Liver (tissue), 3 donors: ENCODE measurements around the gene PDE9A.

Experiments
- ATF3 ChIP-seq: IDR thresholded peaks from 2 replicates; pipeline ENCODE4 v1.6.1; 2016; ENCODE audit warnings: antibody characterized with exemption
- CTCF ChIP-seq: fragments of 150-350 bp; IDR thresholded peaks from 2 replicates; pipeline ENCODE4 v1.5.1; 2017; ENCODE audit warnings: improper control_type of control experiment, low read depth, low read length; ENCODE audit not compliant: missing input control
- EGR1 ChIP-seq, 2 donors: IDR thresholded peaks; 2 replicates each; pipeline ENCODE4 v1.6.1; 2016 to 2018; ENCODE audit warnings: antibody characterized with exemption in 2 of 2, low read depth in 2 of 2
- FOXA1 ChIP-seq: IDR thresholded peaks from 2 replicates; pipeline ENCODE4 v1.6.1; 2016; ENCODE audit warnings: antibody characterized with exemption
- GABPA ChIP-seq, 2 donors: IDR thresholded peaks in 1 of 2; conservative IDR thresholded peaks in 1 of 2; 2 replicates each; pipeline ENCODE4 v1.6.1; 2016; ENCODE audit warnings: antibody characterized with exemption in 2 of 2, mild to moderate bottlenecking in 1 of 2, moderate library complexity in 1 of 2
- JUND ChIP-seq, 2 donors: IDR thresholded peaks; 2 replicates each; pipeline ENCODE4 v1.6.1; 2016; ENCODE audit warnings: antibody characterized with exemption in 2 of 2
- MAX ChIP-seq: IDR thresholded peaks from 2 replicates; pipeline ENCODE4 v1.6.1; 2016; ENCODE audit warnings: antibody characterized with exemption
- RAD21 ChIP-seq, 2 donors: IDR thresholded peaks; 2 replicates each; pipeline ENCODE4 v1.6.1; 2016; ENCODE audit warnings: antibody characterized with exemption in 2 of 2, mild to moderate bottlenecking in 2 of 2
- RXRA ChIP-seq, 2 donors: IDR thresholded peaks; 2 replicates each; pipeline ENCODE4 v1.6.1; 2017 to 2018; ENCODE audit warnings: antibody characterized with exemption in 2 of 2, mild to moderate bottlenecking in 1 of 2
- SP1 ChIP-seq: IDR thresholded peaks from 2 replicates; pipeline ENCODE4 v1.6.1; 2018; ENCODE audit warnings: antibody characterized with exemption, mild to moderate bottlenecking
- TAF1 ChIP-seq: conservative IDR thresholded peaks from 2 replicates; pipeline ENCODE4 v1.6.1; 2016; ENCODE audit warnings: antibody characterized with exemption, mild to moderate bottlenecking
- TF ChIP-seq, protein P1 (sequence below): IDR thresholded peaks from 2 replicates; pipeline ENCODE4 v1.6.1; 2016; ENCODE audit warnings: antibody characterized with exemption
- TF ChIP-seq, protein P2 (sequence below): IDR thresholded peaks from 2 replicates; pipeline ENCODE4 v1.6.1; 2016; ENCODE audit warnings: antibody characterized with exemption, mild to moderate bottlenecking
- donor health status: healthy.
- donor health status: healthy.

DNA sequence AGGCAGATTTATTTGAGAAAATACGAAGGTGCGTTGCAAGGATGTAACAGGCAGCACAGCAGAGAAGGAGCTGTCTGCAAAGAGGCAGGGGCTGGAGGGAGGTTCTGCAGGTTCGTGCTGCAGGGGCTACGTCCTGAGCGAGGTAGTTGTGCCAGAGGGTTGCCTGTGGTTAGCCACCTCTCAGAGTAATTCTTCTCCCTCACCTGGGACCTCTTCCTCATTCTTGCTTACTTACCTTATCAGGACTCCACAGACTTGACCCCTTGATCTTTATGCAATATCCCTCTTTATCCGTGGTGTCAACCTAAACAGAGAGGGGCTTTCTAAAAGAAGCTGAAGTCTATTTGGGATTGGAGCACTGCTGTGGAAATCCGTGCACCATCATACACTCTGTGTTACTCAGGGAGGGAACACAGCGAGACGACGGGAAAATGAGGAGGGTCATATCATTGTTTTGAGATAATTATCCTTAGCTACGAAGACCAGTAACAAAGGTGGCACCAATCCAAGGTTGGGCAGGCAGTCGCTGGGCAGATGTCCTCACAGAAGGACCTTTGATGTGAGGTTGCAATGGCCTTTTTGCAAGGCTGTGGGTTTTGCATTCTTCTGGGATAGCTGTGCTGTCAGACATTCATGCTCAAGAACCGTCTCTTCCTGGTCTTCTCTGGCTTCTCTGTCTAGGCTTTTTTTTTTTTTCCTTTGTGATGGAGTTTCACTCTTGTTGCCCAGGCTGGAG lies 143.1 kb downstream of the PDE9A start:
- TF ChIP-seq TAF1: no peak
- TF ChIP-seq JUND (IDR thresholded peaks at IDR 0.05): no peak
- no peak for TF ChIP-seq CTCF
- no peak for TF ChIP-seq ATF3
- TF ChIP-seq RXRA (IDR thresholded peaks at IDR 0.05): no peak
- no peak for TF ChIP-seq SP1
- no peak for TF ChIP-seq MAX
- TF ChIP-seq, protein P1, sequence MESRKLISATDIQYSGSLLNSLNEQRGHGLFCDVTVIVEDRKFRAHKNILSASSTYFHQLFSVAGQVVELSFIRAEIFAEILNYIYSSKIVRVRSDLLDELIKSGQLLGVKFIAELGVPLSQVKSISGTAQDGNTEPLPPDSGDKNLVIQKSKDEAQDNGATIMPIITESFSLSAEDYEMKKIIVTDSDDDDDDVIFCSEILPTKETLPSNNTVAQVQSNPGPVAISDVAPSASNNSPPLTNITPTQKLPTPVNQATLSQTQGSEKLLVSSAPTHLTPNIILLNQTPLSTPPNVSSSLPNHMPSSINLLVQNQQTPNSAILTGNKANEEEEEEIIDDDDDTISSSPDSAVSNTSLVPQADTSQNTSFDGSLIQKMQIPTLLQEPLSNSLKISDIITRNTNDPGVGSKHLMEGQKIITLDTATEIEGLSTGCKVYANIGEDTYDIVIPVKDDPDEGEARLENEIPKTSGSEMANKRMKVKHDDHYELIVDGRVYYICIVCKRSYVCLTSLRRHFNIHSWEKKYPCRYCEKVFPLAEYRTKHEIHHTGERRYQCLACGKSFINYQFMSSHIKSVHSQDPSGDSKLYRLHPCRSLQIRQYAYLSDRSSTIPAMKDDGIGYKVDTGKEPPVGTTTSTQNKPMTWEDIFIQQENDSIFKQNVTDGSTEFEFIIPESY: no peak
- TF ChIP-seq, protein P2, sequence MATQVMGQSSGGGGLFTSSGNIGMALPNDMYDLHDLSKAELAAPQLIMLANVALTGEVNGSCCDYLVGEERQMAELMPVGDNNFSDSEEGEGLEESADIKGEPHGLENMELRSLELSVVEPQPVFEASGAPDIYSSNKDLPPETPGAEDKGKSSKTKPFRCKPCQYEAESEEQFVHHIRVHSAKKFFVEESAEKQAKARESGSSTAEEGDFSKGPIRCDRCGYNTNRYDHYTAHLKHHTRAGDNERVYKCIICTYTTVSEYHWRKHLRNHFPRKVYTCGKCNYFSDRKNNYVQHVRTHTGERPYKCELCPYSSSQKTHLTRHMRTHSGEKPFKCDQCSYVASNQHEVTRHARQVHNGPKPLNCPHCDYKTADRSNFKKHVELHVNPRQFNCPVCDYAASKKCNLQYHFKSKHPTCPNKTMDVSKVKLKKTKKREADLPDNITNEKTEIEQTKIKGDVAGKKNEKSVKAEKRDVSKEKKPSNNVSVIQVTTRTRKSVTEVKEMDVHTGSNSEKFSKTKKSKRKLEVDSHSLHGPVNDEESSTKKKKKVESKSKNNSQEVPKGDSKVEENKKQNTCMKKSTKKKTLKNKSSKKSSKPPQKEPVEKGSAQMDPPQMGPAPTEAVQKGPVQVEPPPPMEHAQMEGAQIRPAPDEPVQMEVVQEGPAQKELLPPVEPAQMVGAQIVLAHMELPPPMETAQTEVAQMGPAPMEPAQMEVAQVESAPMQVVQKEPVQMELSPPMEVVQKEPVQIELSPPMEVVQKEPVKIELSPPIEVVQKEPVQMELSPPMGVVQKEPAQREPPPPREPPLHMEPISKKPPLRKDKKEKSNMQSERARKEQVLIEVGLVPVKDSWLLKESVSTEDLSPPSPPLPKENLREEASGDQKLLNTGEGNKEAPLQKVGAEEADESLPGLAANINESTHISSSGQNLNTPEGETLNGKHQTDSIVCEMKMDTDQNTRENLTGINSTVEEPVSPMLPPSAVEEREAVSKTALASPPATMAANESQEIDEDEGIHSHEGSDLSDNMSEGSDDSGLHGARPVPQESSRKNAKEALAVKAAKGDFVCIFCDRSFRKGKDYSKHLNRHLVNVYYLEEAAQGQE: no peak
- no peak for TF ChIP-seq EGR1 (IDR thresholded peaks at IDR 0.05; ENCODE audit: low read depth in 2 of 2)
- no peak for TF ChIP-seq RAD21 (IDR thresholded peaks at IDR 0.05)
- TF ChIP-seq GABPA (IDR thresholded peaks at IDR 0.05 in 1 of 2, conservative IDR thresholded peaks at IDR 0.05 in 1 of 2): no peak
- no peak for TF ChIP-seq FOXA1
